Measurements from ENCODE around the gene KRTAP5-7.

KRTAP5-7 gene

GRCh38 chr11:71502026-71502425 is 25.0 kb upstream of the KRTAP5-7 start:
- no peak overlapping the region for H3K4me2 ChIP-seq (ENCODE audit: low read length)
- no peak for TF ChIP-seq CTCF (IDR thresholded peaks at IDR 0.05; ENCODE audit: low read length)
- TF ChIP-seq EZH2 (IDR thresholded peaks at IDR 0.05; ENCODE audit: borderline replicate concordance, low read length): no peak
- H3K4me1 ChIP-seq (ENCODE audit: insufficient read depth, low read length, severe bottlenecking): no peaks in the 10 kb centered on the region
- no peaks in the 10 kb centered on the region for H3K27me3 ChIP-seq (ENCODE audit: insufficient read depth, low read length)
- no peaks in the 10 kb centered on the region for H3K9me2 ChIP-seq (ENCODE audit: low read depth, low read length)
- no peak overlapping the region for H2AFZ ChIP-seq (ENCODE audit: low read length)
- no peak overlapping the region for H3K4me3 ChIP-seq (ENCODE audit: low read depth, low read length, poor library complexity, severe bottlenecking)
- H3K27ac ChIP-seq (ENCODE audit: low read depth, low read length, poor library complexity, severe bottlenecking): no peak overlapping the region
- H3F3A ChIP-seq (ENCODE audit: insufficient read depth, low read length): no peaks in the 10 kb centered on the region
- no peaks in the 10 kb centered on the region for H4K20me1 ChIP-seq (ENCODE audit: insufficient read depth, low read length)
- H3K9ac ChIP-seq (ENCODE audit: low read length): no peak overlapping the region
- no peaks in the 10 kb centered on the region for H3K79me2 ChIP-seq (ENCODE audit: insufficient read depth, low read length)
- no peaks in the 10 kb centered on the region for H3K9me3 ChIP-seq (ENCODE audit: low read length)
- peaks cover 29% of the 10 kb centered on the region for H3K36me3 ChIP-seq (ENCODE audit: insufficient read depth, low read length)

GRCh38 chr11:71502871-71503435 is 24.1 kb upstream of the KRTAP5-7 start:
- no peak overlapping the region for H3K9ac ChIP-seq (ENCODE audit: low read length)
- no peak overlapping the region for H3K4me2 ChIP-seq (ENCODE audit: low read length)
- H3K27ac ChIP-seq (ENCODE audit: low read depth, low read length, poor library complexity, severe bottlenecking): no peak overlapping the region
- H3K9me2 ChIP-seq (ENCODE audit: low read depth, low read length): no peaks in the 10 kb centered on the region
- TF ChIP-seq EZH2 (IDR thresholded peaks at IDR 0.05; ENCODE audit: borderline replicate concordance, low read length): no peak
- no peak for TF ChIP-seq CTCF (IDR thresholded peaks at IDR 0.05; ENCODE audit: low read length)
- H3K4me3 ChIP-seq (ENCODE audit: low read depth, low read length, poor library complexity, severe bottlenecking): no peak overlapping the region
- H3K27me3 ChIP-seq (ENCODE audit: insufficient read depth, low read length): no peaks in the 10 kb centered on the region
- H2AFZ ChIP-seq (ENCODE audit: low read length): no peak overlapping the region
- no peaks in the 10 kb centered on the region for H3K4me1 ChIP-seq (ENCODE audit: insufficient read depth, low read length, severe bottlenecking)
- H3K9me3 ChIP-seq (ENCODE audit: low read length): no peaks in the 10 kb centered on the region
- H3F3A ChIP-seq (ENCODE audit: insufficient read depth, low read length): no peaks in the 10 kb centered on the region
- no peaks in the 10 kb centered on the region for H4K20me1 ChIP-seq (ENCODE audit: insufficient read depth, low read length)
- peaks cover 24% of the 10 kb centered on the region for H3K36me3 ChIP-seq (ENCODE audit: insufficient read depth, low read length)
- no peaks in the 10 kb centered on the region for H3K79me2 ChIP-seq (ENCODE audit: insufficient read depth, low read length)

GRCh38 chr11:71504531-71504930 is 22.5 kb upstream of the KRTAP5-7 start:
- 0 out of 2 replicates have a peak, but pooled peaks cover 4% of the 10 kb centered on the region for H3K9me3 ChIP-seq (ENCODE audit: low read length)
- no peak overlapping the region for H3K4me3 ChIP-seq (ENCODE audit: low read depth, low read length, poor library complexity, severe bottlenecking)
- H3K9me2 ChIP-seq (ENCODE audit: low read depth, low read length): no peaks in the 10 kb centered on the region
- TF ChIP-seq EZH2 (IDR thresholded peaks at IDR 0.05; ENCODE audit: borderline replicate concordance, low read length) (no peak), CTCF (IDR thresholded peaks at IDR 0.05; ENCODE audit: low read length) (no peak)
- no peaks in the 10 kb centered on the region for H3K79me2 ChIP-seq (ENCODE audit: insufficient read depth, low read length)
- peaks cover 8% of the 10 kb centered on the region for H3K36me3 ChIP-seq (ENCODE audit: insufficient read depth, low read length)
- no peak overlapping the region for H3K9ac ChIP-seq (ENCODE audit: low read length)
- no peaks in the 10 kb centered on the region for H3K4me1 ChIP-seq (ENCODE audit: insufficient read depth, low read length, severe bottlenecking)
- H3K27ac ChIP-seq (ENCODE audit: low read depth, low read length, poor library complexity, severe bottlenecking): no peak overlapping the region
- no peak overlapping the region for H3K4me2 ChIP-seq (ENCODE audit: low read length)
- H3F3A ChIP-seq (ENCODE audit: insufficient read depth, low read length): no peaks in the 10 kb centered on the region
- H4K20me1 ChIP-seq (ENCODE audit: insufficient read depth, low read length): no peaks in the 10 kb centered on the region
- H2AFZ ChIP-seq (ENCODE audit: low read length): no peak overlapping the region
- H3K27me3 ChIP-seq (ENCODE audit: insufficient read depth, low read length): no peaks in the 10 kb centered on the region

Measured in OCI-LY1 (cell line).